ENCODE measurements around the gene NR2C2. TPM values are rescaled to one million over a fixed set of nuclear protein-coding genes. Genes with fewer than 3 reads are reported as not detected.
"Not testable (repeated sequence)": the region's sequence is repeated elsewhere in the genome, so short reads cannot be mapped to it uniquely, and the experiment has no call there.

Gene NR2C2
- 14.1 and 18.0 TPM in 2 replicates for total RNA-seq (2014; rRNA removed; shearing (Covaris generic))

DNA sequence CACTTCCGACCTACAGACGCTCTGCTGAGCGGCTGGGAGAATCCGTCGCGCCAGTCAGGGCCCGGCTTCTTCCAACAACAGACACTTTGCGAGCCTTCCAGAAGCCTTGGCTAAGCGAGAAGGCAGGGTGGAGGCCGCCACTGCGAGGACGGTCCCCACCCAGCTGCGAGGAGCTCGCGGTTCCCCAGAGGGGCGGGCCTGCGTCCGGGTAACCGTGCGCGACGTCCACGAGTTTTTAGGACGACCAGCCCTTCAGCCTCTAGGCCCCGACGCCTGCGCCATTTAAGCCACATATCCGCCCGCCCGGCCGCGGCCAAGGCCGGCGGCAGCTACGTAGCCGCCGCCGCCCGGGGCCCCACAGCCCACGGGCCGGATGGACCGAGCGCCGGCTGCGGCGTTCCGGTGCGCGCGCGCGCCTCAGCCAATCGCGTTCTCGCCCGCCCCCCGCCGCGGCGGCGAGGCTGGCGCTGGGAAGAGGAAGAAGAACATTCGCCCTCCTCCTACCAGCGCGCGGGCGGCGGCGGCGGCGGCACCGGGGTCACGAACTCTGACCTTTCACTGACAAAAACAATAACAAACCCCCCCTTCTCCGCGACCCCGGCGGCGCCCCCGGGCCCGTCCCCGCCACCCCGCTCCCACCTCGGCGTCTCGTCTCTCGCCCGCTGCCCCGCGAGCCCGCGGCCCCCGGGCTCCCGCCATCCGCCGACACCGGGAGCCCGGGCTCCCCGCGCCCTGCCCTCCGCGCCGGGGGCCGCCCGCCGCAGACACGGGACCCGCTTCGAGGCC is at the start of gene NR2C2:
Gene NR2C2, plus strand, starts transcription at position 484 of the 786 bp plus-strand sequence. CDS start 56,332 bp downstream, outside the sequence.
- peak; percentile 69 for DNase-seq (ENCODE audit: low spot score)

DNA sequence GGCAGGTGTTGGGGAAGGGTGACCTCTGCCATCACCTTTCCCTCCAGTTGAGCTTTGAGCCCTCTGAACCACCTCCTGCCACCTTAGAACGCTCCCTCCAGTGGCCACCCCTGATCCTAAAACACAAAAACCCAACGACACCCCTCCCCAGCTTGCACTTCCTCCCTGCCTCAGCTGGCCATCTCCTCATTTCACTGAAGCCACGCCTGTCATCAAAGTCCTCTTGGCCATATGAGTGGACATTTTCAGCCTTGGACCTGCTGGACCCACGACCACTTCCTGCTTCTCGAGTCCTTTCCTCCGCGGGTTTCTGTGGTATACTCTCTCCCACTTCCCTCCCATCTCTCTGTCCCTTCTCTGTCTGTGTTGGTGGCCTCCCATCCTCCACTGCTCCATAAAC is 48.5 kb upstream of the NR2C2 start:
- no peak for DNase-seq (ENCODE audit: low spot score)

DNA sequence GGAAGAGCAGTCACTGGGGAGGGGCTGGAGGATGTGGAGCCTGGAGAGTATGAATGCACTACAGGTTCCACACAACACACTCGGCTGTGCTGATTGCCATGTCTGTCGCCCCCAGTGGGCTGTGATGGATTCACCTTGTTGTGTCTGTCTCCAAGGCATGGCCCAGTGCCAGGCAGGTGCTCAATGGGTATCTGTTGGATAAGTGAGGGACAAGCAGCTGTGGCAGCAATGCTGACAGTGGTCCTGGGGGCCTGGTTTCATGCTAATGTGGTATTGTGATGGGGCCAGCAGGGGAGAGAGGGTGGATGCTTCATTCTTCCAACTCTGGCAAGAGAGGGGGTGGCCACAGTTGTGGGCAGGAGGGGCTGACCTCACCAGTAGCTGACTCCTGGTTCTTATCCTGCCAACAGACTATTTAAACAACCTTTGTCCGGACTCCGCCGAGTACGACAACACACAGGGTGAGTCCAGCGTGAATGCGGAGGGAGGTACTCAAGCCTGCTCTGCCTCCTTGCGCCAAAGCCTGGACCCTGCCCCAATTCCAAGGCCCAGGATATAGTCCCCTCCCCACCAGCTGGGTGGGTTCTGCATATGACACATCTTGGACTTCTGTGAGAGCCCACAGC is 47.3 kb upstream of the NR2C2 start:
- peak; percentile 2 for DNase-seq (ENCODE audit: low spot score)

DNA sequence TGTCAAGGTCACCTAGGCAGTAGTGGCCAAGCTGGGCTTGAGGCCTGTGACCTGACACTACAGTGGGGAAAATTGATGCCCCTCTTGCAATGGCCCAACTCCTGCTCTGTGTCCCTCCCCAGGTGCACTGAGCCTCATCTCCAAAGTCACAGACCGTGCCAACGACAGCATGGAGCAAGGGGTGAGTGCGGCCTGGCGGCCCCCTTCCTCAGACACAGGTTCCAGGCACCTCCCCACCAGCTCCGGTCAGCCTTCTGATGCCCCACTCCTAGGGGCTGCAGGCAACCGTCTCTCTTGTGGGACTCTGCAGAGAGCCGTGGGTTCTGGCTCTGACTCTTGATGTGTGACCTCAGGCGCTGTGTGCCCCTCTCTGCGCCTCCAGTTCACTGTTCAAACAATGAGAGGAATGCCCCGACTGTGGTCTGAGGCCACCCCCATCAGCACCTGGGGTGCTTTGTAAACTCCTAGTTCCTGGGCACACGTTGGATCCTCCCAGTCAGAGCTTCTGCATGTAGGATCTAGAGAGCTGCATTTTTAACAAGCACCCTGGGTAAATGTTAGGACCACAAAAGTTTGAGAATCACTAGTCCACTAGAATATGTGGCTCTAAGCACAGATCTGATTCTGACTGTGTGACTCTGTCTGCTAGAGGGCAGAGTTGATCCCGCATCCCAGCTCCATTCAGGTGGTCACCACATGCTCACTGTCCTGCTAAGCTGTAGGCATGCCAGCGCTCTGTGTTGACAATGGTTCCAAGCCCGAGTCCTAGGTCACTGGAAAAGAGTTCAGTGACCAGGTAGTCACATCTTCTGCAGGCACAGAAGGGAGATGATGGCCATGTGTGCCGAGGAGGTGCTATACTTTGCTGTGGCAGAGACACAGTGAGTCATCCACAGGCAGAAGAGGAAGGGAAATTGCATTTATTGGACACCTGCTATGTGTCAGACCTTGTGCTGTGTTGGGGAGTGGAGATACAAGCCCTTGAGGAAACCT is 46.2 kb upstream of the NR2C2 start:
- no peak for DNase-seq (ENCODE audit: low spot score)

DNA sequence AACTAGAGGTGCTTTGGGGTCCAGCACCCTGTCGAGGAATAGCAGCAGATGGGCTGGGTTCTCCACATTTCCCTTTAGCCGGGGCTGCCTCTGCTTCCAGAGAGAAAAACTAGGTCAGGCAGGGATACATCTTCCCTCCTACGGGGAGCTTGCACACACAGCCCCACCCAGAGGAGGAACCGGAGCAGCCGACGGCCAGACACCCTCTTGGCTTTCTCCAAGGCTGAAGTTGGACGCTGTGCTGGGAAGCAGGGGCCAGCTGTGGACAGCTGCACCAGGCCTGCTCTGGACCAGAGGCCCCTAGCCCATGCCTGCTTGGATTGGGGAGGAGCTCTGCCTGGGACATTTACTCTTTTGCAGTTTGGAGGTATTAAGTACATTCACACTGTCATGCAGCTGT is 44.7 kb upstream of the NR2C2 start:
- no peak for DNase-seq (ENCODE audit: low spot score)

DNA sequence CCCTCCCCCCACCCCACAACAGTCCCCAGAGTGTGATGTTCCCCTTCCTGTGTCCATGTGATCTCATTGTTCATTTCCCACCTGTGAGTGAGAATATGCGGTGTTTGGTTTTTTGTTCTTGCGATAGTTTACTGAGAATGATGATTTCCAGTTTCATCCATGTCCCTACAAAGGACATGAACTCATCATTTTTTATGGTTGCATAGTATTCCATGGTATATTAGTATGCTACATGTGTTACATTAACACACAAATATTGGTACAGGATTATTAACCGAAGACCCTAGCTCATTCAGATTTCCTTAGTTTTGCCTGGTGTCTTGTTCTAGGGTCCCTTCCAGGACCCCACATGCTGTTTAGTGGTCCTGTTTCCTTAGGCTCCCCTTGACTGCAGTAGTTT is 43.9 kb upstream of the NR2C2 start:
- not testable (repeated sequence) for DNase-seq (ENCODE audit: low spot score)

DNA sequence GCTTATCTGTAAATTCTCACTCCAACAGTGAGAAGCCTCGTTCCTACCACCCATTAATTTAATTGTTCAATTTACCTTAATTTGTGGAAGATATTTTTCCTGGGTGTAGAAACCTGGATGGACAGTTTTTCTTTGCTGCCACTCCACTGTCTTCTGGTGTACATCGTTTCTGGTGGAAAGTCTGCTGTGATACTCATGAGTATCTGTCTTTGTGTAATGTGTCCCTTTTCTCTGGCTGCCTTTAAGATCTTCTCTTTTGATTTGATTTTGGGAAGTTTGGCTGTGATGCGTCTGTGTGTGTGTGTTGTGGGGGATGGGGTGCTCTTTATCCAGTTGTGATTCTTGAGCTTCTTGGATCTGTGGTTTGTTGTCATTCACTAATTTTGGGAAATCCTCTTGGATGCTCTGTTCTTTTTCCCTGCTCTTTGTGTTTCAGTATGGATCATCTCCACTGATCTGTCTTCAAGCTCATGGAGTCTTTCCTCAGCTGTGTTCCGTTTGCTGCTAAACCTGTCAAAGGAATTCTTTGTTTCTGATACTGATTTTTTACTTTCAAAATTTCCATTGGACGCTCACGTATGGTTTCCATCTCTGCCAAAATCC is 42.2 kb upstream of the NR2C2 start:
- no peak for DNase-seq (ENCODE audit: low spot score)

DNA sequence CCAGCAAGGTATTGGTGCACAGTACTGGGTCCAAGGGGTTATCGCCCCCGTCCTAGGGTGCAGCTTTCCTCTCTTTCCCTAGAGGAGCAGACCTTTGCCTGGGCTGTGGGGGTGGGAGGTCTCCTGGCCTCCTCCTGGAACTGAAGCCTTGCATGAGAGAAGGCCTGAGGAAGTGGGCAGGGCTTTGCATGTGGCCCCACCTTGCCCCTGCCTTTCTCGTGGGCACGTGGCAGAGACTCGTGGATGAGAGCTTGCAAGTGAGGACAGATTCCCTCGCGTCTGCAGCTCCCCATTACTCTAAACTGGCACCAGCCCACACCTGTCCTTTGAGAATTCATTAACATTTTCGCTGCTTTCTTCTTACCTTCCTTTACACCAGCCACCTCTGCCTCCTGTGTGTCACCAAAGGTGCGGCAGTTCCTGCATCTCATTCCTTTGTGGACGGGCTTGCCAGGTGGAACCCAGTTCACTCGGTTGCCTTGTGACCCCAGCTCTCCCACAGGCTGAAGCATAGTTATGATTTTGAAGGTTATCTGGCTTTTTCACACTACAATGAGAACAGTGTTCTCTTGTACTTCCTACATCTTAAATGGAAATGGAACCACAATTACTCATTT is 40.9 kb upstream of the NR2C2 start:
- no peak for DNase-seq (ENCODE audit: low spot score)

DNA sequence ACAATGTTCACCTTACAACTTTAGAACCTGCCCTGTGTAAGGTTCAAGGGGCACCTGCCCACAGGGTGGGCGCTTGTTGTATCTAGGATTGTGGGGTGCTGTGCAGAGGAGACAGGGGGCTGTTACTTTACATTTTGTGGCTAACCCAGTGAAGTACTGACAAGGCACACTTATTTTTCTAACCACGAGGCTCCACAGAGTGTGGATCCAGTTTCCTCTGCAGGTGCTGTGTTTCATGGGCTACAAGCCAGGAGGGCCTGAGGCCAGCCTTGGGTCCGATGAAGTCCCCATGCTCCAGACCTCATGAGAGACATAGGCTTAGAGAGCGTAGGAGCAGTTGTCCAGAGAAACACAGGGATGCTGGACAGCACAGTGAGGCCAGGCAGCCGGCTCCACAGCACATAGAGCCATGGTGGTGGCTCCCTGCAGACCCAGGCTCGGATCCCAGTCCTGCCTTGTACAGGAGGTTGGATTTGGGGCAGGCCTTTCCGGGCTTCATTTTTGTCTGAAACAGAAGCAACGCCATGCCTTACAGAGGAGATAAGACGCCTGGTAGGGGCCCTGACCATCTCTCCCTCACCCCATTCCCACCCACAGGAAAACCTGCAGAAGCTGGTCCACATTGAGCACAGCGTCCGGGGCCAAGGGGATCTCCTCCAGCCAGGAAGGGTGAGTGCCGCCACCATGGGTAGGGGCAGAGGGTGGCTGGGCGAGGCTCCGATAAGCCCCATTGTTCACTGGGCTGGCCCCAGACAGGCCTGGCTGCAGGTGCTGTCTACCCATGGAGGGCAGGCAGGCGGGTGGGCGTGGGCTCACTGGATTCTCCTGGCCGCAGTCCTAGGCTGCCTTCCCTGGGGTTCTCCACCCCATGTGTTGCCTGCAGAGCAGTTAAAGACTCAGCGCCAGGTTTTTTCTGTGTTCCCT is 40.1 kb upstream of the NR2C2 start:
- DNase-seq (ENCODE audit: low spot score), result no peak

DNA sequence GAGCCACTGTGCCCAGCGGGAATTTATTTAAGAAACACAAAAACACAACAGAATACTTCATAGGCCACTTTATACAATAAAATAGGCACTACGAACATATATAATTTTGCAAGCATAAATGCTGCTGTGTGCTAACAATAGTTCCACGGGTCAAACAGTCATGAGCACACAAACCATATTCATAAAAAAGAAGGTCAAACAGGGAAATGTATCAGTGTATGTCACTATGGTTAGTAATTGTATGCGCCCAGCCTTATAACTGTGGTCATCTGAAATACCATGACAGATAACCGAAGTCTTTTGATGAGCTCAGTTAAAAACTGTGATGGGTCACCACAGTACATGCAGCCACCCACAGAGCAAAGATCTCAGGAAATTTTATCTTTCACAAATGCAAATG is 38.1 kb upstream of the NR2C2 start:
- no peak for DNase-seq (ENCODE audit: low spot score)

DNA sequence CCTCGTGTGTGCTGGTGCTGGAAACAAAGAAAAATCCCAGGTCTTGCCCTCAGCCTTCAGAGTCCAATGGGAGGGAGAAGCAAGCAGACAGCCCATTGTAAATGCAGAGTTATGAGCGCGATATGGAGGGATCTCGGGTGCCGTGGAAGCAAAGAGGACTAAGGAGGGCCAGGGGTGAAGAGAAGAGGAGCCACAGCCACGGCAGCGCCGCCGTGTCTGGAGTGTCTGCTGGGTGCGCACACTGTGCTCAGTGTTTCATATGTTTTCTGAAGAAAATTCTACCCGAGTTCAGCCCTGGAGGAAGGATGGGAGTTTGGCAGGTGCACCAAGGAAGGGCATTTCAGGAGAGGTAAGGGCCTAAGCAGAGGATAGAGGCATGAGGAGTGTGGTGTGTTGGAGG is 35.7 kb upstream of the NR2C2 start:
- no peak for DNase-seq (ENCODE audit: low spot score)

DNA sequence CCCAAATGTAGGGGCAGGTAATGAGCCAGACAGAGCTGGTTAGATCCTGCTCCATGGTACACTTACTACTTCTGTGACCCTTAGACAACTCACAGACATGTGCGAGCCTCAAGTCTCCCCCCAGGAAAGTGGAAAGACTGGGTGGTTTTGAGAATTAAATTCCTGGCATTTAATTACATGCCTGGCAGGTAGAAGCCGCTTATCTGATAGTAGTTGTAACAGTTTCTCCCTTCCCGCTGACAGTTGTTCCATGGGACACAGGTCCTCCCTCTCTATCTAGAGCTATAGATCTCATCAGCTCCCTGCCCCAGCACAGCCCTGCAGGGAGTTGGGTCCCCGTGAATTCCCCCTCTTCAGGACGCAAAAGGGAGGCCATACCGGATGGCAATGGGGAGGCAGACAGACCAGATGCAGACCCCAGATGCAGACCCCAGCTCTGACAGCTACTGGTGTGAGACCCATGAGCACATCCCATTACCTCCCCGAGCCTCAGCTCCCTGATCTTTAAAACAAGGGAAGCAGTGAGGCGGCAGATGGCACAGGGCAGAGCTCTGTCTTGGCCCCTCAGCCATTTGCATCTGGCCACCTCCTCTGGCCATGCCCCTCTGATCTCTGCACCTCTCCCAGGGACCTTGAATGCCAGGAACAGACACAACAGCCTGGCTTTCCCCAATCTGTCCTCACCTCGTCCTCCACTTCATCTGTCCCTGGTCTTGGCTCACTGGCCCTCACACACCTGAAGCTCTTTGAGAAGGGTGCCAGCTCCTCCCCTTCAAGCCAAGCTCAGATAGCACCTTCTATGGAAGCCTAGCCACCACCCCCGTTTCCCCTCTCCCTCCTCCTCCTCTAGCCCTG is 34.1 kb upstream of the NR2C2 start:
- DNase-seq (ENCODE audit: low spot score), result no peak

DNA sequence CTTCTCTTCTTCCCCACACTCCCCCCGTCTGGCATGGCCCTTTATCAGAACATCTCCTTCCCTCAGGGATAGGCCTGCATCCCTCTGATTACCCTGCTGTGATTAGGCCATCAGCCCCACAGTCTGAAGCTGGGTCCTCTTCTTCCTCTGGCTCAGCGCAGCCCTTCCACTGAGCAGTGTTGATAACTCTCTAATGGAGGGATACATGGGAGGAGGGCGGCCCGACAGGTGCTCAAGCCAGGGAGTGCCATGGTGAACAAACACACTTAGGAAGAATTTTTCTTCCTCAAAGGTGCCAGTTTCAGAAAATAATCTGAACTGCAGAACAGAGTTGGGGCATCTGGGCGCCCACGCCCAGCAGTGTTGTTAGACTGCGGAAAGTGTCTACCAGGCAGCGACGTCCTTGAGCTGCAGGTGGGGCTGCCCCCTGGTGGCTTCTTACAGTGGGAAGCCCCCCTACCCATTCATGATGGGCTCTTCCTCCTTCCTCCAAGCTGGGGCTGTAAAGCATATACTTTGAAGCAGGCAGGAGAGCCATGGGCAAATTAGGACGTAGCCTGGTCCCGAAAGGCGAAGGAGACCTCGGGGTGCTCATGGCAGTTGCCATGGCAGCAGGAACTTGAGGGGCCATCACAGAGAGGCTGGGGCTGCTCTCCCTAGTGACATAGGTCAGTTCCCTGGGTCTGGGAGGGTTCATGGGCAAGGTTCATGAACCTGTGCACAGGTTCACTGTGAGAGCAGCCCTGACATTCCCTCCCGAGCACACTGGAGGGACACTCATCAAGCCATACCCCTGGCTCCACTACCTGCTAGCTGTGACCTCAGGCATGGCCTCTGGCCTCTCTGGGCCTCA is 33.2 kb upstream of the NR2C2 start:
- no peak for DNase-seq (ENCODE audit: low spot score)

DNA sequence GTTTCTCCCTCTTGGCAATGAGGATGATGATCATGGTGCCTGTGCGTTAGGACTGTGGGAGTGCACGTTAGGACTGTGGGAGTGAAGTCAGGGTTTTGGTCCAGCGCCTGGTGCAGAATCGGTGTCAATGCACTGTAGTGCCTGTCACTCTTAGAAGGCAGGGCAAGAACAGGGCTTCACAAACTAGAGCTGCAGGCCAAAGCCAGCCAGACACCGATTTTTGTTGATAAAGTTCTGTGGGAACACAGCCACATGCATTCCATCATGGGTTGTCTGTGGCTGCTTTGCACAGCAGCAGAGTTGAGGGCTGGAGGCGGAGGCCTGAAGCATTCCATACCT is 32.6 kb upstream of the NR2C2 start:
- no peak for DNase-seq (ENCODE audit: low spot score)

DNA sequence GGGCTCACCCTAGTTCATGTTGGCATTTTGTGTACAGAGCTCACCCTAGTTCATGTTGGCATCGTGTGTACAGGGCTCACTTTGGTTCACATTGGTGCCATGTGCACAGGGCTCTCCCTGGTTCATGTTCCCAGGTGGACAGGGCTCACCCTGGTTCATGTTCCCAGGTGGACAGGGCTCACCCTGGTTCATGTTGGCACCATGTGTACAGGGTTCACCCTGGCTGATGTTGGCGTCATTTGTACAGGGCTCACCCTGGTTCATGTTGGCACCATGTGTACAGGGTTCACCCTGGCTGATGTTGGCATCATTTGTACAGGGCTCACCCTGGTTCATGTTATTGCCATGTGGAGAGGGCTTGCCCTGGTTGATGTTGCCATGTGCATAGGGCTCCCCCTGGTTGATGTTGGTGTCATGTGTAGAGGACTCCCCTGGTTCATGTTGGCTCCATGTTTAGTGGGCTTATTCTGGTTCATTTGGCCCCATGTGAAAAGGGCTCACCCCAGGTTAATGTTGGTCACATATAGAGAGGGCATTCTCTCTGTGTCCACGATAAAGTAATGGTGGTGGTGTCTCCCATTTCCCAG is 31.7 kb upstream of the NR2C2 start:
- DNase-seq (ENCODE audit: low spot score), result no peak

DNA sequence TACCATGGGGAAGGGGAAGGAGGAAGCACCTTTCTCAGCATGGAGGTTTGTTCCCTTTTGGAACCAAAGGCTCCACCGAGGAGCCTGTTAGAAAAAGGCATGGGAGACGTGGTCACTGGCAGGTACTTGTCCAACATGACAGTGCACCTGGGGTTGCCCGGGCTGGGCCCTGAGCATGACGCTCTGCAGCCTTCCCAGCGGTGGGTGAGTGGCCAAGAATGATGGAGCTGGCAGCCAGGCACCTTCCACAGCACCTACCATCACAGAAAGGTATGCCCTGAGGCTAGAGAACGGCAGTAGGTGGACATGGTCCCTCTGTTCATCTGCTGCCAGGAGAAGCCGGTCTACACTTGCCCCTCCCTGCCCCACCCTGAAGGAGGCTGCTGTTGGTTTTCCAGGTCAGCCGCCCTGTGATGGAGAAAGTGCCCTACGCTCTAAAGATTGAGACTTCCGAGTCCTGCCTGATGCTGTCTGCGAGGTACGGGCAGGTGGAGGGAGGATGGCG is 29.0 kb upstream of the NR2C2 start:
- DNase-seq (ENCODE audit: low spot score), result no peak

DNA sequence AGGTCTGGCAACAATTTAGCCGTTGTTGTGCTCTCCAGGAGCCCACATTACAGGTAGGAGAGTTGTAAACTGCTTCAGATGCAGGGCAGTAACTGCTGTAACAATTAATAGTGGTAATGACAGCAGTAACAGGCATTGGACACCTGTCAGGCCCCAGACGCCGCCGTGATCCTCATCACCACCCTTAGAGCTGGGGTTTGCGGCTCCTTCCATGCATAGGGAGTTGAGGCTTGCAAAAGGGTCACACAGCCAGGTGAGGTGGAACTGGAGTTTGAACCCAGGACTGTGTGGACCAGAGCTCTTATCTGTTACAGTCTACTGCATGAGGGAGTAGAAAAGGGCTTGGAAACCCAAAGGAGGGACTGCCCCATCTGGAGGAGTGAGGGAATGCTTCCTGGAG is 26.8 kb upstream of the NR2C2 start:
- DNase-seq (ENCODE audit: low spot score), result no peak
